HFFc6 (cell line): ENCODE results near the gene PAF1. TPM values are rescaled to one million over a fixed set of nuclear protein-coding genes. Genes with fewer than 3 reads are reported as not detected.
"Not testable (repeated sequence)": the region's sequence is repeated elsewhere in the genome, so short reads cannot be mapped to it uniquely, and the experiment has no call there.

Experiments
- DNase-seq: peaks from one replicate; pipeline ENCODE4 v3.0.0-alpha.2; 2018
- H3K27ac Mint-ChIP-seq: 2 replicates; pipeline ENCODE4 v1.8.0; 2020; ENCODE audit warnings: mild to moderate bottlenecking, mixed read lengths
- H3K27me3 Mint-ChIP-seq: 2 replicates; pipeline ENCODE4 v1.8.0; 2021; ENCODE audit warnings: mild to moderate bottlenecking, moderate library complexity, mixed read lengths; ENCODE audit not compliant: insufficient read depth
- H3K36me3 Mint-ChIP-seq: 2 replicates; pipeline ENCODE4 v1.8.0; 2021; ENCODE audit warnings: low read depth, mixed read lengths
- H3K4me1 Mint-ChIP-seq: 2 replicates; pipeline ENCODE4 v1.8.0; 2020; ENCODE audit warnings: low read depth, mixed read lengths
- H3K4me3 Mint-ChIP-seq: 2 replicates; pipeline ENCODE4 v1.8.0; 2020; ENCODE audit warnings: mild to moderate bottlenecking, moderate library complexity, mixed read lengths
- H3K9me3 Mint-ChIP-seq: 2 replicates; pipeline ENCODE4 v1.8.0; 2020; ENCODE audit warnings: mild to moderate bottlenecking, mixed read lengths
- total RNA-seq, 6 experiments: library from RNA; stranded (reverse); fragmentation: NEBNext Ultra II Directional; extraction: Animal tissue kit (Norgen Biotek cat#: 25700); gene quantifications; 2 replicates in 1 of 6; 3 replicates in 5 of 6; pipeline ENCODE4 v1.2.3, GENCODE V29; 2021
- TF ChIP-seq, protein P1 (sequence below): fragments of 200-600 bp; sonication (generic); IDR thresholded peaks from 2 replicates; pipeline ENCODE4 v1.5.0; 2021; ENCODE audit warnings: antibody characterized with exemption, mild to moderate bottlenecking

Gene PAF1
- total RNA-seq, 6 experiments from 2014 or later = 46.8 to 70.0 (median 60.6) TPM

DNA sequence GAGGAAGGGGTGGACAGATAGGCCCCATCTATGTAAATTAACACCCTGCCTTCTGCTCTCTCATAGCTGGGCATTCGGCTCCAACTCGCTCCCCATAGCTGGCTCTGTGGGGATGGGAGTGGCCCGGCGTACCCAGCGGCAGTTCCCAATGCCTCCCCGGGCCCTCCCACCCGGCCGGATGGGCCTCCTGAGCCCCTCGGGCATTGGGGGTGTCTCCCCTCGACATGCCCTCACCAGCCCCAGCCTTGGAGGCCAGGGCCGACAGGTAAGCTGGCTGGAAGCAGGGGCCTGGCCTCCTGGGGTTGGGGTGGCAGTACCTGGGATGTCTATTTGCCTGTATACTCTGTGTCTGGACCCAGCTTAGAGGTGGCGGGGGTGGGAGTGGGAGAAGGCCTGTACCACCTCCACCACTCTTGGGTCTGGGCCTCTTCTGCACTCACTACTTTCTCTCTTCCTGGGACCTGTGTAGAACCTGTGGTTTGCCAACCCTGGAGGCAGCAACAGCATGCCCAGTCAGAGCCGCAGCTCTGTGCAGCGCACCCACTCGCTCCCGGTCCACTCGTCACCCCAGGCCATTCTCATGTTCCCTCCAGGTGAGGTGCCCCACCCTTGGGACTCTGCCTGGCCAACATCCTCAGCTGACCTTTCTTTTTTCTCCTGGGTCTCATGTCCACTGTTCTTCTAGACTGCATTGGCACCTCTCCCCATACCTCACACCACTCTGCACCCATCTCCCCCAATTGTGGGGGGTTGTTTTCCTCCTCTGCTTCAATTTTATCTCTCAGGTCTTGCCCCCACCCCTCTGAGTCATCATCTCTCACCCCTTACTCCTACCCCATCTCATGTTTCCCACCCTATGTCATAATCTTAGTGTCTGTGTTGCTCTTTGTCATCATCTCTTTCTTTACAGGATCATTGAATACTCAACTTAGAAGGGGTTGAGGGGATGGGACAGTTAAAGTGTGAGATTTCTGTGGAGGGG, 10.1 kb downstream of the PAF1 start:
- peaks cover 21% of the 10 kb centered on the region; the same call in 1 of the 2 replicates for H3K4me1 Mint-ChIP-seq
- H3K27ac Mint-ChIP-seq = no peak overlapping the region; the same call in 1 of the 2 replicates
- no peak overlapping the region for H3K4me3 Mint-ChIP-seq
- H3K36me3 Mint-ChIP-seq = peaks cover 32% of the 10 kb centered on the region
- no peak for DNase-seq
- H3K9me3 Mint-ChIP-seq = no peaks in the 10 kb centered on the region
- TF ChIP-seq, protein P1, sequence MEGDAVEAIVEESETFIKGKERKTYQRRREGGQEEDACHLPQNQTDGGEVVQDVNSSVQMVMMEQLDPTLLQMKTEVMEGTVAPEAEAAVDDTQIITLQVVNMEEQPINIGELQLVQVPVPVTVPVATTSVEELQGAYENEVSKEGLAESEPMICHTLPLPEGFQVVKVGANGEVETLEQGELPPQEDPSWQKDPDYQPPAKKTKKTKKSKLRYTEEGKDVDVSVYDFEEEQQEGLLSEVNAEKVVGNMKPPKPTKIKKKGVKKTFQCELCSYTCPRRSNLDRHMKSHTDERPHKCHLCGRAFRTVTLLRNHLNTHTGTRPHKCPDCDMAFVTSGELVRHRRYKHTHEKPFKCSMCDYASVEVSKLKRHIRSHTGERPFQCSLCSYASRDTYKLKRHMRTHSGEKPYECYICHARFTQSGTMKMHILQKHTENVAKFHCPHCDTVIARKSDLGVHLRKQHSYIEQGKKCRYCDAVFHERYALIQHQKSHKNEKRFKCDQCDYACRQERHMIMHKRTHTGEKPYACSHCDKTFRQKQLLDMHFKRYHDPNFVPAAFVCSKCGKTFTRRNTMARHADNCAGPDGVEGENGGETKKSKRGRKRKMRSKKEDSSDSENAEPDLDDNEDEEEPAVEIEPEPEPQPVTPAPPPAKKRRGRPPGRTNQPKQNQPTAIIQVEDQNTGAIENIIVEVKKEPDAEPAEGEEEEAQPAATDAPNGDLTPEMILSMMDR = no peak
- peaks cover 2% of the 10 kb centered on the region for H3K27me3 Mint-ChIP-seq

DNA sequence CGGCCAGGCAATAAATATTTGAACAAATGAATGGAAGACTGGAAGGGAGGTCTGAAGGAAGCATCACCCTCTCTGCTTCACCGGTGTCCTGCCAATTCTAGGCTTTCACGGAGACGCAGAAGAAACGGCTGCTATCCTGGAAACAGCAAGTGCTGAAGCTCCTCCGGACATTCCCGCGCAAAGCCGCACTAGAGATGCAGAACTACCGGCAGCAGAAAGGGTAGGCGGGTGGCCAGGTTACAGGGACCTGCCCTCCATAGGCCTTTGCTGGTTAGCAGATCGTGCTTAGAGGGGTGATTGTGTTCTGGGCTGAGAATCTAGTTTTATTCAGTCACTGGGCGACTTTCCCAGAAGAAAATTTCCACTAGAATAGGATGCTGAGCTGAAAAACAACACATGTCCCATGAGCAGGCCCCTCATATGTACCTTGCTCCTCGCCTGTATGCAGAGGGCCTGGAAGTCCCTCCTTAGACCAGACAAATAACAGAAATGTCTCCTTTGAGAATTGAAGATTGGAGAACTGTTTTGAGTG, 11.0 kb downstream of the PAF1 start:
- Mint-ChIP-seq H3K9me3 (no peaks in the 10 kb centered on the region), H3K36me3 (peaks cover 28% of the 10 kb centered on the region), H3K27me3 (peaks cover 1% of the 10 kb centered on the region), H3K4me1 (peaks cover 21% of the 10 kb centered on the region; the same call in 1 of the 2 replicates), H3K27ac (no peak overlapping the region), H3K4me3 (no peak overlapping the region)
- TF ChIP-seq, protein P1 = no peak
- DNase-seq = no peak

DNA sequence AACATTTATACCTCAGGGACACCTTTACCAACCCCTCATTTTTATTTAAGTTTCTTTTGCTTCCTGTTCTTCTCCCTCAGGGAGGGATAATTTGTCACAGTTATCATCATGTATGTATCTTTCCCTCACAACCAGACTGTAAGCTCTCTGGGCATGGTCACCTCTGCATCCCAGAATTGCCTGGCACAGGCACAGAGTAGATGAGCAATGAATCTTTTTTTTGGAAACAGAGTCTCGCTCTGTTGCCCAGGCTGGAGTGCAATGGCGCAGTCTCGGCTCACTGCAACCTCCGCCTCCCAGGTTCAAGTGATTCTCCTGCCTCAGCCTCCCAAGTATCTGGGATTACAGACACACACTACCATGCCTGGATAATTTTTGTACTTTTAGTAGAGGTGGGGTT, 11.5 kb downstream of the PAF1 start:
- peaks cover 21% of the 10 kb centered on the region; the same call in 1 of the 2 replicates for H3K4me1 Mint-ChIP-seq
- H3K4me3 Mint-ChIP-seq, H3K27me3 Mint-ChIP-seq, DNase-seq, H3K27ac Mint-ChIP-seq, H3K9me3 Mint-ChIP-seq: not testable (repeated sequence)
- H3K36me3 Mint-ChIP-seq = peaks cover 29% of the 10 kb centered on the region

DNA sequence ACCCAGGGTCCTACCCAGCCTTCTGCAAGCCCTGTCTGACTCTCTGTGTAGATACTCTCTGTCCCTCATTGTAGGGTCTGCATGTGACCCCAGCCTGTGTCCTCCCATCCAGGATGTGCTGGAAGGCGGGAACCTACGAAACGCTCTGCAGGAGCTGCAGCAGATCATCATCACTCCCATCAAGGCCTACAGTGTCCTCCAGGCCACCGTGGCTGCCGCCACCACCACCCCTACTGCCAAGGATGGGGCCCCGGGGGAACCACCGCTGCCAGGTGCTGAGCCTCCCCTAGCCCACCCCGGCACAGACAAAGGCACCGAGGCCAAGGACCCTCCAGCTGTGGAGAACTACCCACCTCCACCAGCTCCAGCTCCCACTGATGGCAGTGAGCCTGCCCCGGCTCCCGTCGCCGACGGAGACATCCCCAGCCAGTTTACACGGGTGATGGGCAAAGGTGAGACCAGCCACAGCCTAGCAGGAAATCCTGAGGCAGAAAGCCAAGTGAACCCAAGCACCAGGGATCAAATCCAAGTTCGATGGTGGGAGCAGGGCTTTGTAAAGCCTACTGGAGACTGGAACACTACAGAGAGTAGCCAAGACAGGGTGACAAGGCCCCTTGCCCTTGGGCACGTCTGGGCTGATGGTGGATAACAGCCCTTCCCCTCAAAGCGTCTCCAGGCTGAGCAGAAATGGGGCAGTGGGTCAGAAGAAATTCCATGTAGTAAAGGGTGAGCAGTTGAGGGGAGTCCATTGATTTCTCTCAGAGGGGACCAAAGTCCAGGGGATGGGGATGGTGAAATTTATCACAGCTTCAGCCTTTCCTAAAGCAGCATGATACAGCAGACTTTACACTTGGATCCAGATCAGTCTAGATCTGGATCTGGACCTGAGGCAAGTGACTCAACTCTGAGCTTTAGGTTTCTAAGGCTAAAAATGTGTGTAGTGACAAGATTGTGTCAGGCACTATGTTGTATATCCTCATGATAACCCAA, 13.2 kb downstream of the PAF1 start:
- DNase-seq = peak; percentile 52
- peak overlapping the region; percentile 85 for H3K27ac Mint-ChIP-seq
- peaks cover 35% of the 10 kb centered on the region for H3K36me3 Mint-ChIP-seq
- no peaks in the 10 kb centered on the region for H3K9me3 Mint-ChIP-seq
- TF ChIP-seq, protein P1 = no peak
- peaks cover 30% of the 10 kb centered on the region for H3K4me1 Mint-ChIP-seq
- peaks cover 4% of the 10 kb centered on the region for H3K27me3 Mint-ChIP-seq
- no peak overlapping the region for H3K4me3 Mint-ChIP-seq

DNA sequence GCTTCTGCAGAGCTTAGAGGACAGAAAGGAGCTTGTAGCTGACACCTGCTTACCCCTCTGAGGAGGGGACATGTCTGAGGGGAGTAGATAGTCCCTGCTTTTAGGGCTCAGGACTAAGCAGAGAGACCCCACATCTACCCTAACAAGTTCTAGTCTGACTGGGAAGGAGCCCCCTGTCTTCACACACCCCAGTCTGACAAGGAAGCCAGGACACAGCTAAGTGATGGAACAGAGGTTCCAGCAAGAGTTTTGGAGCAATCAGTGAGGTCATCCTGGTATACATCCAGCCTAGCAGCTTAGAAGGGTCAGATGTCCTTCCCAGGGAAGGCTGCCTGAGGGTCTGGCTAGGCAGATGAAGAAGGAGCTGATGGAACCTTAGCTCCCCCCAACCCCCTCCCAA, 15.0 kb downstream of the PAF1 start:
- H3K4me3 Mint-ChIP-seq = no peak overlapping the region
- H3K27me3 Mint-ChIP-seq = peaks cover 4% of the 10 kb centered on the region
- peaks cover 33% of the 10 kb centered on the region for H3K36me3 Mint-ChIP-seq
- TF ChIP-seq, protein P1 = no peak
- no peak for DNase-seq
- peaks cover 36% of the 10 kb centered on the region for H3K4me1 Mint-ChIP-seq
- no peaks in the 10 kb centered on the region for H3K9me3 Mint-ChIP-seq
- H3K27ac Mint-ChIP-seq = peak overlapping the region; percentile 10; the same call in 1 of the 2 replicates
